ENCODE measurements around the gene AUTS2. TPM values are rescaled to one million over a fixed set of nuclear protein-coding genes. Genes with fewer than 3 reads are reported as not detected.

The AUTS2 gene
- total RNA-seq, 1 donor from 2014 or later: 1.2 TPM

- no peak for DNase-seq
Observed at GRCh38 chr7:70571403-70571934, 973.2 kb downstream of the AUTS2 start.

- no peak for DNase-seq
Observed at GRCh38 chr7:70571961-70572360, 973.7 kb downstream of the AUTS2 start.

DNA sequence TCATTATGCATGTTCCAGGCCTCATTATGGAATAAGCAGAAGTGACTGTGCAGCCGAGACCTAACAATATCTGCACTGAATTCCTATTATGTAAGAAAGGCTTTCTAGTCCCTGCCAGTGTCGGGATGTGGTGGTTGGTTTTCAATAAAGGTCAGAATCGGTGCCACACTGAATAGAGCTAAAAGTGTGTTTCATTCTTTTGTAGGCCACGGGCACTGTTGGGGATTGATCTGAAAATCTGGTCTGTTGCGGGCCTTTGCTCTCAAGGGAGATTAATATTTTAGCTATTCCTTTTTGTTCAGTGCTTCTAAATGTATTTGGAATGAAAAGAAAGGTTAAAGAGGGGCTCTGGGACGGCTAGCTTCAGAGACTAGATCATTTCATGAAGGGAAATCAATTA, 974.3 kb downstream of the AUTS2 start:
- DNase-seq: no peak

DNA sequence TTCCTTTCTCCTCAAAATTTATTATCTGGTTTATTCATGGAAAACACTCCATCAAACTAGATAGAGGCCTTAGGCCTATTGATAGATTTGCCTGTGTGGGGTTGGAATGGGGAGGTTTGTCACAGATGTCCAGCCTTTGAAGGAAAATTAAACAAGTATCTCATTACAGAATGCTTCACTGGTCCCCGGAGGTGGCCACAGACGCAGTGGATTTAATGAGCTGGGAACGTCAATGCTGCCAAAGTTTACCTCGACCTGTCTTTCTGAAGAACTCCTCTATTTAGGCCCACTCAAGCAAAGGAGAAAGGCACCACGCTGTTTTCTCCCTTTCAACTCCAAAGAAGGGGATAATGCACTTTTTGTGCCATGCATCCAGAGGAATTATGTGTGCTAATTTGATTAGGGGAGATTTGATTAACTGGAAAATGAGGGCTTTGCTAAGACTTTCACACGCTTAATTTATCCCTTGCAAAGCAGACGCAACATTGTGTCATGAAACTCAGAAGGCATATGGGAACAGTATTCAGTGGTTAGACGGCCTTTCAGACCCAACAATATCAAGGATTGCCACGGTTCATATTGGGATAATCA, 974.9 kb downstream of the AUTS2 start:
- DNase-seq: no peak

GRCh38 chr7:70573696-70574095, 975.4 kb downstream of the AUTS2 start:
- DNase-seq: no peak

DNA sequence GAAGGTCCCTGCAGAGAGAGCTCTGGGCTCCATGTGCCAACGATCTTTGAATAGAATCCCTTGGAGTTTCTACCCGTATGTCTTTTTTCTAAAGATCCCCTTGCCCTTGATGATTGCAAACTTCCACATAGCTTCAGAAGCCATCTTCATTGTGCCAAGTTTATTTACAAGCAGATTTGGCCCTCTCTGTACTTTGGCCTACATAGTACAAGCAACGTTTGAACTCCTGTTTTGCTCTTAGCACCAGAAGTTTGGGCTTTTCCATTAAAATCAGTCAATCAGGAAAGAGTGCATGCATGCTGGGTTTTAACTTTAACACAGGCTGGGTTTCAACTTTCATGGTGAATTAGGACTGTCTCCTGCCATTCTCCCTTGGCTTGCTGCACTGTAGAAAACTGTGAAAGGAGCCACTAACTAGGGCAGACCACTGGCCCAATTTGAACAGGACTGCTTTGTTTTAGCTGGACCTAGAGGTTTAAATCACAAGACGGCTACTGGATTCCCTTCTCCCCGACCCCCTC, 976.1 kb downstream of the AUTS2 start:
- no peak for DNase-seq

GRCh38 chr7:70574970-70575799, 976.9 kb downstream of the AUTS2 start:
- no peak for DNase-seq

GRCh38 chr7:70577078-70577477, 978.8 kb downstream of the AUTS2 start:
- no peak for DNase-seq

DNA sequence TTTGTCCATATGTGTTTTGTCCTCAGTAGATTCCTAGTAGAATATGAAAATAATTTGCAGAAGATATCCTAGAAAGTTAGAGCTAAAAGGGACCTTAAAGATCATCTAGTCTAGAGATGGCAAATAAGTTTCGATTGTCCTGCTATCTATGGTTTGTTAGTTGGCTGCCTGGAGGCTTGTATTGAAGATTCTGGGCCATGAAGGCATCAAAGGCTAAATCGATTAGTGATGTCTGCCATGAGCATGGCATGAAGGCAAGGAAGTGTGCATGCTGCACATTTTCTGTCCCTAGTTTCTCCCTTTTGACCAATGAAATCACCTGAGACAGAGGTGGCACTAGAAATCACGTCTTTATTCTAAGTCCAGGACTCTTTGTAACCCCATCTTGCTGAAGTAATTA, 979.9 kb downstream of the AUTS2 start:
- no peak for DNase-seq

GRCh38 chr7:70579397-70580097, 981.3 kb downstream of the AUTS2 start:
- DNase-seq: no peak

DNA sequence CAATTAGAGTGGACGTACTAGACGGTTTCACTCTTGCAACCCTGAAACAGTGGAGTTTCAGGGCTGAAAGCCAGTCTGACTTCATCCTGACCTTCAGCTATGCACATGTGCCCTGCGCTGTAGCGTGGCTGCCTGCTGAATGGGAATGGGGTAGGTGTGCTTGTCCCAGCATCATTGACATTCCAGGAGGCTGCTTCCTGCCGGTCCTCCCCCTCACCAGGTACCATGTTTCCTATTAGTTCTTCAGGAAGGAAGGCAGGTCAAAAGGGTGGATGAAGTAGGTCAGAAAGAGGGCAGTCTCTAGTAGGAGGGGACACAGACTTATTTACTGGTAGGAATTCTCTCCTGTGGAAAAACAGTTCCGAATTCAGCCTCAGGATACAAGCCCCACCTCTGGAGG, 981.9 kb downstream of the AUTS2 start:
- no peak for DNase-seq

DNA sequence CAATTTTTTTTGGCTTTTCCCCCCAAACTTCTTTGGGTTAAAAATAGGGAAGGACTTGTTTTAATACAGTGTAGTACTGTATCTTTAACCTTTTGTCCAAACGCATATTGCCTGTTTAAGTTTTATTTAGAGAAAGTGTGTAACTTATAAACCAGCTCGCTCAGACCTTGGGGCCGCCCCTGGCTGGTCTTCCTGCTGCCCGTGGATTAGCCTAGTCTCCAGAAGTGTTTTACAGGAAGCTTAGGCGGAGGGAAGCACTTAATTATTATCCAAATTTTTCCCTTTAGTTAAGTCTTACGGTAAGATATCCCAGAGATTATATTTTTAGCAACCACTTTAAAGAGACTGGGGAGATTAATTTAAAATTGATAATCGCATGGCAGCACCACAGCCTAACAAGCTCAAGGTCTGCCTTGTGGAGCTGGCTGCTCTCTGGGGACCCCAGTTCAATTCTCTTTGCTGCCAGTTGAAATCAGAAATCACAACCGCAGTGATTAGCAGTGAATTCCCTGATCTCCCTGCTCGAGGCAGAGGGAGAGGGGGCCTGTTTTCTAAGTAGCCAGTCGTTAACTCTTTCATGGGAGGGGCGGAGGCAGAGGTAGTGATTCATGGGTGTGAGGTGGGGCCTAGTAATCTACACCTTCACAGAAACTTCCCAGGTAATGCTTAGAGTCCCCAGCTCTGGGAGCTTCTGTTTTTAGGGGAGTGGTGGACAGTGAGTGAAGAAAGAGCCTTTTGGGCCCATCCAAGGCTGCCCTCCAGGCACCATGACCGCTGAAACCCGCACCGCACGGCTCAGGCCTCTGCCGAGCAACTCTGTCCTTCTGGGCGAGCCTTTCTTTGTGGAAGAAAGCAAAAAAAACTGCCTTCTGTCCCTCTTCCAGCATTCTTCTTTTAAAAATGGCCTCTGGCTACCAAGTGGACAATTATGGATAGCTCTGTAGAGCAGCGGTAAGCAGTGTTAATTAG, 984.9 kb downstream of the AUTS2 start:
- DNase-seq: no peak

DNA sequence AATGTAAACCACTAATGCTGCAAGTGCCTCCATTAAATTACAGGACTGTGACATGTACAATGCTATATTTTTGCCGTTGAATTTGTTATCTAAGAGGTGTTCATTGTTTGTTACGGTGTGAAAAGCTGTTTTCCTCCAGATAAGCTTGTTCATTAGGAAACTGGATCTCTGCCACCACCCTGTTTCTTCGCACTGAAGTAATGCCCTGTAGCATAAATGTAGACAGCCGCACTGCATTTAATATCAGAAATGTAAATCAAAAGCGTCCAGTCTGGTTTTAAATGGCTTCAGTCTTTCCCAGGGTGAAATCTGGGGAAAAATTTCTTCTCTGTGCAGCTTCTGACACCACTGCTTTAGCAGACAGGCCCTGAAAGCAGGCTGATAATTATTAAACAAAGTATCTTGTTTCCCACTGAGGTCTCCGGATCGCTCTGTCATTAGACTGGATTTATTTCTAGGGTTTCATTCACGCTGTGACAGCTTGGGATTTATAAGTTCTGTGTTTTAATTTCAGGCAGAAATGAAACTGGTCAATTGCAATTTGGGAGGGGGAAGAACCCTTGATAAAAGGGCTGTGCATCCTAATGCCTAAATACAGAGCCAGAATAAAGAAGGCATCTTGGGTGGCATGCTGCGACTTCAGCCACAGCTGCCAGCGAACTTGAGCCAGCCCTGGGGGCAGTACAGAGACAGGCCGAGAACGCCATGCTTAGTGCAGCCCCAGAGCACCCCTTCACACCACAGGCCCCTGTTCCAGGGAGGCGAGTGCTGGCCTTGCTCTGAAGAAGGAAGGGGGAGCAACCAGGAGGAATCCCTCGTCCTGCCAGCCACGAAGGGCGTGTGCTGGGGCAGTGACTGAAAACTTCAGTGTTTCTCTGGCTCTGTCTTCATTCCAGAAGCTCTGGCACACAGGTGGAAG, 985.9 kb downstream of the AUTS2 start:
- no peak for DNase-seq

- DNase-seq: no peak
Observed at GRCh38 chr7:70585071-70585470, 986.8 kb downstream of the AUTS2 start.

DNA sequence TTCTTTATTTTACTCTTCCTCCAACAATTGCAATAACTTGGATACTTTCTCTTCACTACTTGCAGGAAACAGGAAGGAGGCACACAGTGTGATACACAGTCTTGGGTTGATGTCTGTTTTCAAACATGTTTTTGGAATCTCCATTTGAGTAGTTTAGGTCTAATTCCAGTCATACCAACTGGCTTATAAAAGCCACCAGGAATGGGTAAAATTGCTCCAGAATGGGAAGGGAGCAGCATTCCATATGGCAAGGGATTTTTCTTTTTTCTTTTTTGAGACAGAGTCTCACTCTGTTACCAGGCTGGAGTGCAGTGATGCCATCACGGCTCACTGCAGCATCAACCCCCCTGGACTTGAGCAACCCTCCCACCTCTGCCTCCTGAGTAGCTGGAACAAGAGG, 988.5 kb downstream of the AUTS2 start:
- no peak for DNase-seq

GRCh38 chr7:70587739-70588138, 989.5 kb downstream of the AUTS2 start:
- DNase-seq: no peak

DNA sequence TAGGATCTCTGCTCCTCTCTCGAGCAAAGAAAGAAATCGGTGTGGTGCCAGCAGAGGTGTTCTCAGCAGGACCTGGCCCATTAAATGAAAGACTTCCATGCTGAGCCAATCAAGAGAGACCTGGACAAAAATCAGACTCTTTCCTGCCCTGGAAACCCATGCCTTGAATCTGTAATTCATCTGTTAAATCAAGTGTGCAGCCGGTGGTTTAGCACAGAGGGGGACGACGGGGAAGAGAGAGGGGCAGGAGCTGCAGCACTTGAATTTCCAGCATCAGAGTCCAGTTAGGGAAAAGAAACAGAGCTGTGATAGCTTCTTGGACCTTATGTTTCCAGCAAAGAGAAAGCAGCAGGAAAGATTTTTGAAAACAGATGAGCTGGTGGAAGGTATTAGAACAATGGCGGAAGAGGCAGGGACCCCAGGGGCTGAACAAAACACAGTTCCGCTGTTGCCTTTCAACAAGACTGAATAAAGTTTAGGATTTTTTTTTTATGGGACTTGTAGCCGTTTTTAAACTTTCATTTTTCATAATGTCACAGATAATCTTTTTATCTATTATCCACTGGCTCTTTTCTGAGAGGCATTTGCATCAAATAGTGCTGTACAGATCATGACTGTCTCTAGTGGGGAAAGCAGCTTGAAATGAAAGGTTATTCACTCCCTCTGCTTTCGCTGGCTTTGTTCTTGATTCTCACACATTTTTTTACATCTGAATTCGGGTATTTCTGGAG, 990.1 kb downstream of the AUTS2 start:
- no peak for DNase-seq

DNA sequence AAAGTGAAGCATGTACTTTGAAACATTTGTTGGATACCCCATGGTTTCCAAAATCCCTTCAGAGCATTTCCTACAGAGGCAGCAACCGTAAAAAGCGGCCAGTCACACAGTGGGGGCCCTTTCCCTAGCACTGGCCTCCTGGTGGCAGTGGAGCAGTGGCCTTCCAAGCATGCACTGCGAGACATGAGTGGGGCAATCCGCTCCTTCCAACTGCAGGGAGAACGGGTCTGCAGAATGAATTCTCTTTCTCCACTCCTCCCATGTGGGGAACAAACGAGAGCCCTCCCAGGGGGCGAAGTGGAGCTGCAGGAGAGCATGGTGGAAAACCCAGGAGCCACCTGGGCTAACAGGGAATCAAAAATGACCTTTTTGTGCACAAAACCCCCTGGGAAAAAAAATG, 990.7 kb downstream of the AUTS2 start:
- no peak for DNase-seq

- DNase-seq: no peak
Observed at GRCh38 chr7:70589590-70589989, 991.3 kb downstream of the AUTS2 start.

Data from dermis blood vessel endothelial cell (primary cell).